ENCODE data around the gene STXBP2.

The STXBP2 gene

GRCh38 chr19:7650148-7650547 is 13.2 kb downstream of the STXBP2 start (continued):
- TF ChIP-seq, protein P1, sequence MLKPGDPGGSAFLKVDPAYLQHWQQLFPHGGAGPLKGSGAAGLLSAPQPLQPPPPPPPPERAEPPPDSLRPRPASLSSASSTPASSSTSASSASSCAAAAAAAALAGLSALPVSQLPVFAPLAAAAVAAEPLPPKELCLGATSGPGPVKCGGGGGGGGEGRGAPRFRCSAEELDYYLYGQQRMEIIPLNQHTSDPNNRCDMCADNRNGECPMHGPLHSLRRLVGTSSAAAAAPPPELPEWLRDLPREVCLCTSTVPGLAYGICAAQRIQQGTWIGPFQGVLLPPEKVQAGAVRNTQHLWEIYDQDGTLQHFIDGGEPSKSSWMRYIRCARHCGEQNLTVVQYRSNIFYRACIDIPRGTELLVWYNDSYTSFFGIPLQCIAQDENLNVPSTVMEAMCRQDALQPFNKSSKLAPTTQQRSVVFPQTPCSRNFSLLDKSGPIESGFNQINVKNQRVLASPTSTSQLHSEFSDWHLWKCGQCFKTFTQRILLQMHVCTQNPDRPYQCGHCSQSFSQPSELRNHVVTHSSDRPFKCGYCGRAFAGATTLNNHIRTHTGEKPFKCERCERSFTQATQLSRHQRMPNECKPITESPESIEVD (tag by site-specific recombination; IDR thresholded peaks at IDR 0.05) = no peak
- TF ChIP-seq ZNF701 (tag by site-specific recombination; IDR thresholded peaks at IDR 0.05) (no peak), ZNF2 (tag by site-specific recombination; IDR thresholded peaks at IDR 0.05) (no peak), ZNF692 (tag by site-specific recombination; IDR thresholded peaks at IDR 0.05) (no peak), GLI4 (tag by site-specific recombination; IDR thresholded peaks at IDR 0.05) (no peak), ZNF202 (tag by site-specific recombination; IDR thresholded peaks at IDR 0.05; ENCODE audit: borderline replicate concordance) (no peak), ZFP41 (tag by site-specific recombination; IDR thresholded peaks at IDR 0.05; ENCODE audit: borderline replicate concordance) (no peak), ZNF837 (tag by site-specific recombination; IDR thresholded peaks at IDR 0.05) (no peak), ZNF645 (tag by site-specific recombination; IDR thresholded peaks at IDR 0.05) (no peak)

DNA sequence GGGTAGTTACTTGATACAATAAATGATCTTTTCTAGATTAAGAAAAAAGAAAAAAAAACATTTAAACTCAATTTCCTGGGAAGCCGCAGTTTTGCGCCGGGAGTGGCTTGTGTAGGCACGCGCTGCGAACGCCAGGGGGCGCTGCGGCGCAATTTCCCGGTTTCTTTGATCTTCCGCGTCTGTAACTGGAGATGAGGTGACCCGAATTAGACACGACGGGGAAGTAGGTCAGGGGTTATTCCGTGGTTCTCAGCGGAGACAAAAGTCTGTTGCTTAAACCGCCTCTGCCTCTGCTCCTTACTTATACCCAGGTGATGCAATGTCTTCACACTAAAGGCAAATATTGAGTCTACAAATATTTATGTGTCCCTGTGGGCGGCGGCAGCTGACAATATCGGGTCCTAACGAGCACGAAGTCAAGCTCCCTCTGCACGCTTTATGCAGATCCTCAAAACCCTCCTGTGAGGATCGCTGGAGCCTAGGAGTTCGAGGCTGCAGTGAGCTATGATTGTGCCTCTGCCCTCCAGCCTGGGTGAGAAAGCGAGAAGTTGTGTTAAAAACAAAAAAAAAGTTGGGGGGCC is 15.2 kb downstream of the STXBP2 start:
- no peaks in the 10 kb centered on the region for H3K36me3 ChIP-seq (ENCODE audit: control insufficient read depth in 2 of 2, insufficient read depth in 1 of 2, low read length in 2 of 2)
- no peaks in the 10 kb centered on the region for H3K9me3 ChIP-seq (ENCODE audit: control insufficient read depth, insufficient read depth, low read depth, low read length)
- peak overlapping the region; percentile 16; the same call in 1 of the 2 replicates for H3K4me3 ChIP-seq (ENCODE audit: low read depth, low read length)
- H3K27ac ChIP-seq (ENCODE audit: extremely low read depth, low read depth, low read length) = no peak overlapping the region; the same call in 1 of the 2 replicates
- no peaks in the 10 kb centered on the region for H3K4me1 ChIP-seq (ENCODE audit: control insufficient read depth, insufficient read depth, low read length)
- CTCF ChIA-PET = interaction anchor here (0.5 to 3.4 kb wide), 17 partner anchors 9 to 298 kb away, joined by 3 to 14 read pairs (median 4); partner anchors contain the start of genes CAMSAP3, MCEMP1 and TRAPPC5
- POLR2A ChIA-PET = interaction anchor here (0.6 kb wide), 1 partner anchor 66 kb away, joined by 7 read pairs; no protein-coding TSS in a partner anchor
- TF ChIP-seq PRDM4 (tag by site-specific recombination; IDR thresholded peaks at IDR 0.05) (peak; percentile 29; the same call in 1 of the 2 replicates), OVOL3 (tag by site-specific recombination; IDR thresholded peaks at IDR 0.05) (no peak), ZNF311 (tag by site-specific recombination; IDR thresholded peaks at IDR 0.05; ENCODE audit: borderline replicate concordance) (no peak), ZBTB17 (tag by site-specific recombination; IDR thresholded peaks at IDR 0.05) (peak; percentile 58), ZNF843 (tag by site-specific recombination; IDR thresholded peaks at IDR 0.05) (peak; percentile 52; the same call in 1 of the 2 replicates), ZNF26 (tag by site-specific recombination; IDR thresholded peaks at IDR 0.05) (no peak), ZNF560 (tag by site-specific recombination; IDR thresholded peaks at IDR 0.05; ENCODE audit: borderline replicate concordance) (no peak), ZNF266 (tag by site-specific recombination; IDR thresholded peaks at IDR 0.05; ENCODE audit: low read depth) (no peak), ZNF335 (tag by site-specific recombination; conservative IDR thresholded peaks at IDR 0.05) (peak; percentile 87), KLF8 (tag by site-specific recombination; IDR thresholded peaks at IDR 0.05) (peak; percentile 48; the same call in 1 of the 2 replicates), ZNF221 (tag by site-specific recombination; IDR thresholded peaks at IDR 0.05; ENCODE audit: borderline replicate concordance) (no peak), ZNF654 (tag by site-specific recombination; IDR thresholded peaks at IDR 0.05; ENCODE audit: low read depth) (peak; percentile 59), ZNF132 (tag by site-specific recombination; IDR thresholded peaks at IDR 0.05; ENCODE audit: borderline replicate concordance) (no peak), ZNF639 (tag by site-specific recombination; IDR thresholded peaks at IDR 0.05) (peak; percentile 67; the same call in 1 of the 2 replicates), ZNF280C (tag by site-specific recombination; IDR thresholded peaks at IDR 0.05) (no peak)
